Measurements from ENCODE around the gene CFAP61.

- TF ChIP-seq, protein P1, sequence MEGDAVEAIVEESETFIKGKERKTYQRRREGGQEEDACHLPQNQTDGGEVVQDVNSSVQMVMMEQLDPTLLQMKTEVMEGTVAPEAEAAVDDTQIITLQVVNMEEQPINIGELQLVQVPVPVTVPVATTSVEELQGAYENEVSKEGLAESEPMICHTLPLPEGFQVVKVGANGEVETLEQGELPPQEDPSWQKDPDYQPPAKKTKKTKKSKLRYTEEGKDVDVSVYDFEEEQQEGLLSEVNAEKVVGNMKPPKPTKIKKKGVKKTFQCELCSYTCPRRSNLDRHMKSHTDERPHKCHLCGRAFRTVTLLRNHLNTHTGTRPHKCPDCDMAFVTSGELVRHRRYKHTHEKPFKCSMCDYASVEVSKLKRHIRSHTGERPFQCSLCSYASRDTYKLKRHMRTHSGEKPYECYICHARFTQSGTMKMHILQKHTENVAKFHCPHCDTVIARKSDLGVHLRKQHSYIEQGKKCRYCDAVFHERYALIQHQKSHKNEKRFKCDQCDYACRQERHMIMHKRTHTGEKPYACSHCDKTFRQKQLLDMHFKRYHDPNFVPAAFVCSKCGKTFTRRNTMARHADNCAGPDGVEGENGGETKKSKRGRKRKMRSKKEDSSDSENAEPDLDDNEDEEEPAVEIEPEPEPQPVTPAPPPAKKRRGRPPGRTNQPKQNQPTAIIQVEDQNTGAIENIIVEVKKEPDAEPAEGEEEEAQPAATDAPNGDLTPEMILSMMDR (conservative IDR thresholded peaks at IDR 0.05) = no peak
- TF ChIP-seq ZFX (IDR thresholded peaks at IDR 0.05) = no peak
Observed at GRCh38 chr20:20405623-20406022, 353.3 kb downstream of the CFAP61 start.

Measured in C4-2B (cell line).